ENCODE measurements around the gene NCAM1. TPM values are rescaled to one million over a fixed set of nuclear protein-coding genes. Genes with fewer than 3 reads are reported as not detected.

The NCAM1 gene
- total RNA-seq, 4 donors from 2014 or later = 94.8 to 195 (median 150) TPM

- no peak overlapping the region for H3K4me3 ChIP-seq (replicated peaks in 1 of 3)
- 51 to 76% methylated on average over 2 of the region's 2 CpGs for WGBS, 2 donors
- no peak for TF ChIP-seq POLR2A (IDR thresholded peaks at IDR 0.05)
- TF ChIP-seq, protein P1, sequence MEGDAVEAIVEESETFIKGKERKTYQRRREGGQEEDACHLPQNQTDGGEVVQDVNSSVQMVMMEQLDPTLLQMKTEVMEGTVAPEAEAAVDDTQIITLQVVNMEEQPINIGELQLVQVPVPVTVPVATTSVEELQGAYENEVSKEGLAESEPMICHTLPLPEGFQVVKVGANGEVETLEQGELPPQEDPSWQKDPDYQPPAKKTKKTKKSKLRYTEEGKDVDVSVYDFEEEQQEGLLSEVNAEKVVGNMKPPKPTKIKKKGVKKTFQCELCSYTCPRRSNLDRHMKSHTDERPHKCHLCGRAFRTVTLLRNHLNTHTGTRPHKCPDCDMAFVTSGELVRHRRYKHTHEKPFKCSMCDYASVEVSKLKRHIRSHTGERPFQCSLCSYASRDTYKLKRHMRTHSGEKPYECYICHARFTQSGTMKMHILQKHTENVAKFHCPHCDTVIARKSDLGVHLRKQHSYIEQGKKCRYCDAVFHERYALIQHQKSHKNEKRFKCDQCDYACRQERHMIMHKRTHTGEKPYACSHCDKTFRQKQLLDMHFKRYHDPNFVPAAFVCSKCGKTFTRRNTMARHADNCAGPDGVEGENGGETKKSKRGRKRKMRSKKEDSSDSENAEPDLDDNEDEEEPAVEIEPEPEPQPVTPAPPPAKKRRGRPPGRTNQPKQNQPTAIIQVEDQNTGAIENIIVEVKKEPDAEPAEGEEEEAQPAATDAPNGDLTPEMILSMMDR (IDR thresholded peaks at IDR 0.05) = no peak
These were observed 62.0 kb downstream of the NCAM1 start for GRCh38 chr11:113023228-113023627.

GRCh38 chr11:113023986-113024385 lies 62.8 kb downstream of the NCAM1 start:
- Histone ChIP-seq H3K4me1 (no peaks in the 10 kb centered on the region), H3K9me3 (no peaks in the 10 kb centered on the region), H3K27ac (no peak overlapping the region), H3K4me3 (replicated peaks in 1 of 3) (no peak overlapping the region), H3K27me3 (no peaks in the 10 kb centered on the region), H3K36me3 (no peaks in the 10 kb centered on the region)
- TF ChIP-seq, protein P1 (IDR thresholded peaks at IDR 0.05) = no peak
- no peak for TF ChIP-seq POLR2A (IDR thresholded peaks at IDR 0.05)
- WGBS, 2 donors = 93 to 95% methylated on average over 4 of the region's 4 CpGs
- DNase-seq = no peak
- intact Hi-C loops (cut with DNase I) = no loop called here

More at GRCh38 chr11:113023228-113023627, 62.0 kb downstream of the NCAM1 start:
- H3K27ac ChIP-seq = no peak overlapping the region
- H3K27me3 ChIP-seq = no peaks in the 10 kb centered on the region
- no peaks in the 10 kb centered on the region for H3K9me3 ChIP-seq
- no peaks in the 10 kb centered on the region for H3K36me3 ChIP-seq
- no peak for DNase-seq
- no peaks in the 10 kb centered on the region for H3K4me1 ChIP-seq
- intact Hi-C loops (cut with DNase I) = no loop called here

GRCh38 chr11:113026778-113027177 lies 65.6 kb downstream of the NCAM1 start:
- H3K27ac ChIP-seq = no peak overlapping the region
- H3K4me1 ChIP-seq = no peaks in the 10 kb centered on the region
- no peak overlapping the region for H3K4me3 ChIP-seq (replicated peaks in 1 of 3)
- TF ChIP-seq, protein P1 (IDR thresholded peaks at IDR 0.05) = no peak
- no peak for TF ChIP-seq POLR2A (IDR thresholded peaks at IDR 0.05)
- H3K9me3 ChIP-seq = no peaks in the 10 kb centered on the region
- no peaks in the 10 kb centered on the region for H3K27me3 ChIP-seq
- intact Hi-C loops (cut with DNase I) = no loop called here
- no peak for DNase-seq
- WGBS, 2 donors = 79 to 84% methylated on average over 3 of the region's 3 CpGs
- H3K36me3 ChIP-seq = no peaks in the 10 kb centered on the region

DNA sequence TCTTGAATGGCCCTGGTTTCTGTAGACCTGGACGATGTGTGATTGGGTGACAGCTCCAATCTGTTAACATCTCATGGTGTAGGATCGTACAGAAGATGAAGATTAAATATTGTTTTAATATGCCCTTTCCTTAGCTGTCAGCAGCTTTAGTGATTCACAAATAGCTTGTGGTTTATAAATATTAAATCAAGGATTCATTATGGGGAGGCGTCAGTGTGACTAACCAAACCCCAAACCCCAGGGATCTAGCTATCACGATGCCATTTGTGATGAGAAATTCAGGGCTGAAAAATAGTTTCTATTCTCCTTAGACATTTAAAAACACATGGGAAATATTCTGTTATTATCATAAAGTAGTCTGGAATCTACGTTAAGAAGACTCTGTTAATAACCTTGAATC lies 73.4 kb downstream of the NCAM1 start:
- no peaks in the 10 kb centered on the region for H3K27me3 ChIP-seq
- H3K4me3 ChIP-seq (replicated peaks in 1 of 3) = no peak overlapping the region
- no peaks in the 10 kb centered on the region for H3K9me3 ChIP-seq
- intact Hi-C loops (cut with DNase I) = no loop called here
- H3K4me1 ChIP-seq = no peaks in the 10 kb centered on the region
- no peak overlapping the region for H3K27ac ChIP-seq
- DNase-seq = no peak
- H3K36me3 ChIP-seq = no peaks in the 10 kb centered on the region
- TF ChIP-seq, protein P1 (IDR thresholded peaks at IDR 0.05) = no peak
- no peak for TF ChIP-seq POLR2A (IDR thresholded peaks at IDR 0.05)
- 82 to 89% methylated on average over 5 of the region's 5 CpGs for WGBS, 2 donors

DNA sequence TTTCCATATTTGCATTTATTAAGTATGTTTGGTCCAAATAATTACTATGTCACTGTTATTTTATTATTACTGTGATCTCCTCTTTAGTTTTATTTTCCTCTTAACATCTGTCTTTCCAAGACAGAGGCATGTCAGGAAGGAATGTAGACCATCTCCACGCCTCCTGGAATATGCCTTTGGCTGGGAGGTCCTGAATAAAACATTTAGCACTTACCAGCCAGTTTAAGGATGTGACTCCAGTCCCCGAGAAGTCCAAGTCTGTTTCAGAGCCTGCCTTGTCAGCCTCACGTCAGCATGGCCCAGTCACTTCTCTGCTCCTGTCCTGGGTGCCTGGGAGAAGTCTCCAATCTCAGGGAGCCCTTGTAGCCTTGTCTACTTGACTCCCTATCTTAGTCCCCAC lies 74.5 kb downstream of the NCAM1 start:
- DNase-seq = no peak
- no peaks in the 10 kb centered on the region for H3K36me3 ChIP-seq
- WGBS, 2 donors = 80 to 94% methylated on average over 3 of the region's 3 CpGs
- H3K4me3 ChIP-seq (replicated peaks in 1 of 3) = no peak overlapping the region
- TF ChIP-seq, protein P1 (IDR thresholded peaks at IDR 0.05) = no peak
- no peak overlapping the region for H3K27ac ChIP-seq
- no peaks in the 10 kb centered on the region for H3K27me3 ChIP-seq
- H3K9me3 ChIP-seq = no peaks in the 10 kb centered on the region
- H3K4me1 ChIP-seq = no peaks in the 10 kb centered on the region
- intact Hi-C loops (cut with DNase I) = no loop called here

Data from thyroid gland (tissue), 4 donors.